Ovary (tissue), 3 donors: Measurements from ENCODE around the gene C16orf54.

ENCODE experiments used
- EP300 ChIP-seq: sonication (generic); formaldehyde crosslinking; IDR thresholded peaks from one replicate; pipeline ENCODE4 v1.6.1; 2017; ENCODE audit warnings: antibody characterized with exemption
- POLR2A ChIP-seq: fragments of 450-650 bp; IDR thresholded peaks from one replicate; pipeline ENCODE4 v1.6.1; 2017; ENCODE audit warnings: antibody characterized with exemption, mild to moderate bottlenecking, moderate library complexity
- TF ChIP-seq, protein P1 (sequence below), 3 donors: fragments of 450-650 bp in 2 of 3; fragments of 200-600 bp in 1 of 3; IDR thresholded peaks; one replicate each; pipeline versions ENCODE4 v1.5.1 to v1.8.0; 2016 to 2022; ENCODE audit warnings: antibody characterized with exemption in 3 of 3, mild to moderate bottlenecking in 1 of 3
- donor health status: DM: no; HTN: no; CAD: no.

DNA sequence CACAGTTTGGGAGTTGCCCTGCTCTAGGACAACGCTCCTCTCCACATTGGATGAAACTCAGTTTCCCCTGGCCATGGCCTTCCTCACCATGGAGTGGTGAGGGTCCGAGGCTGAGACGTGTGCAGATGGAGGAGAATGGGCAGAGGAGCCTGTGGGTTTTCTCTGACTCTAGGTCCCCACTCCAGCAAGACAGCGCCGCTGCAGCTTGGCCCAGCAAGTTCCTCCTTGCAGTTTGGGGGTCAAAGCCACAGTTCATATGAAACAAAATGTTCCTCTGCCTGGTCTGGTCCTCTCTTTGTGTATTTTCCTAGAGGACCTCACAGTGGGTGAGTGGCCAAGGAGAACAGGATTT lies 2.3 kb downstream of the C16orf54 start:
- TF ChIP-seq, protein P1, sequence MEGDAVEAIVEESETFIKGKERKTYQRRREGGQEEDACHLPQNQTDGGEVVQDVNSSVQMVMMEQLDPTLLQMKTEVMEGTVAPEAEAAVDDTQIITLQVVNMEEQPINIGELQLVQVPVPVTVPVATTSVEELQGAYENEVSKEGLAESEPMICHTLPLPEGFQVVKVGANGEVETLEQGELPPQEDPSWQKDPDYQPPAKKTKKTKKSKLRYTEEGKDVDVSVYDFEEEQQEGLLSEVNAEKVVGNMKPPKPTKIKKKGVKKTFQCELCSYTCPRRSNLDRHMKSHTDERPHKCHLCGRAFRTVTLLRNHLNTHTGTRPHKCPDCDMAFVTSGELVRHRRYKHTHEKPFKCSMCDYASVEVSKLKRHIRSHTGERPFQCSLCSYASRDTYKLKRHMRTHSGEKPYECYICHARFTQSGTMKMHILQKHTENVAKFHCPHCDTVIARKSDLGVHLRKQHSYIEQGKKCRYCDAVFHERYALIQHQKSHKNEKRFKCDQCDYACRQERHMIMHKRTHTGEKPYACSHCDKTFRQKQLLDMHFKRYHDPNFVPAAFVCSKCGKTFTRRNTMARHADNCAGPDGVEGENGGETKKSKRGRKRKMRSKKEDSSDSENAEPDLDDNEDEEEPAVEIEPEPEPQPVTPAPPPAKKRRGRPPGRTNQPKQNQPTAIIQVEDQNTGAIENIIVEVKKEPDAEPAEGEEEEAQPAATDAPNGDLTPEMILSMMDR (IDR thresholded peaks at IDR 0.05), result no peak
- no peak for TF ChIP-seq EP300
- TF ChIP-seq POLR2A, result no peak
